Stromal cell of bone marrow (primary cell): ENCODE results near the gene SMIM24.
A peak's percentile ranks its signal among the peaks of the same experiment; 100 is the strongest.
"Not testable (repeated sequence)": the region's sequence is repeated elsewhere in the genome, so short reads cannot be mapped to it uniquely, and the experiment has no call there.

Experiments
- DNase-seq: peaks from one replicate; pipeline ENCODE4 v3.0.0-alpha.2; 2012; ENCODE audit warnings: low read depth

SMIM24 gene

DNA sequence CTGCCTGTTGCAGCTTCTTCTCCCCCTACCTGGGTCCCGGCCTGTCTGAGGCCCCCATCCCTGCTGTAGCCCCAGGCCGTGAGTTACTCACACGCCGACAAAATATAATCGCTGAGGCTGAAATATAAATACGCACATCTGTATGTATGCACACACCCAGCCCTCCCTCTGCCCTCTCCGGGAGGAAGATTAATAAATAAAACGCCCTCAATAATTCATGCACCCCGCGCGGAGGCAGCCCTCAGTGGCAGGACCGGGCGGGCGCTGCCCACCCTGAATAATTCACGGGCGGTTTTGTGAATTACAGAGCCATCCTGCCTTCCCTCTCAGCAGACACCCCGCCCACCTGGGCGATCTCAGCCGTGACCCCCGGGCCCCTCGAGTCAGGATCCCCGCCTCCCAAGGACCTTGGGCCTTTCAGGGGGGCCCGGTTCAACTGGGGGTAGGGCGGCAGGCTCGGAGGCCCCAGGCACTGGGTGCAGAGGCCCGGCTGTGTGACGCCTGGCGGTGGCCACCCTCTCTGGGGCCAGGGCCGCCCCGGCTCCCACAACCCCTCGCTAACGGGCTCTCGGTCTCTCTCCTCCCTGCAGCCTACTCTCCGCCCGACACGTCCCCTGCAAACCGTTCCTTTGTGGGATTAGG, 24.2 kb downstream of the SMIM24 start:
- DNase-seq = no peak

DNA sequence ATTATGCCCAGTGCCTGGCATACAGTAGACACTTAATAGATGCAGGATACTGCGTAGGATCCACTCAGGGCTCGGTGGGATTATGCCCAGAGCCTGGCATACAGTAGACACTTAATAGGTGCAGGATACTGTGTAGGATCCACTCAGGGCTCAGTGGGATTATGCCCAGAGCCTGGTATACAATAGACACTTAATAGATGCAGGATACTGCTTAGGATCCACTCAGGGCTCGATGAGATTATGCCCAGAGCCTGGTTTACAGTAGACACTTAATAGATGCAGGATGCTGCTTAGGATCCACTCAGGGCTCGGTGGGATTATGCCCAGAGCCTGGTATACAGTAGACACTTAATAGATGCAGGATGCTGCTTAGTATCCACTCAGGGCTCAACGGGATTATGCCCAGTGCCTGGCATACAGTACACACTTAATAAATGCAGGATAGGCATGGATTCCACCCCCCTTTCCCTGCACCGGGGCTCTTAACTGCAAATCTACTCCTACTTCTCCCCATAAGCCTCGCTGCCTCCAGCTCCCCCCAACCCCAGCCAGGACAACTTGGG, 24.9 kb downstream of the SMIM24 start:
- DNase-seq = no peak

DNA sequence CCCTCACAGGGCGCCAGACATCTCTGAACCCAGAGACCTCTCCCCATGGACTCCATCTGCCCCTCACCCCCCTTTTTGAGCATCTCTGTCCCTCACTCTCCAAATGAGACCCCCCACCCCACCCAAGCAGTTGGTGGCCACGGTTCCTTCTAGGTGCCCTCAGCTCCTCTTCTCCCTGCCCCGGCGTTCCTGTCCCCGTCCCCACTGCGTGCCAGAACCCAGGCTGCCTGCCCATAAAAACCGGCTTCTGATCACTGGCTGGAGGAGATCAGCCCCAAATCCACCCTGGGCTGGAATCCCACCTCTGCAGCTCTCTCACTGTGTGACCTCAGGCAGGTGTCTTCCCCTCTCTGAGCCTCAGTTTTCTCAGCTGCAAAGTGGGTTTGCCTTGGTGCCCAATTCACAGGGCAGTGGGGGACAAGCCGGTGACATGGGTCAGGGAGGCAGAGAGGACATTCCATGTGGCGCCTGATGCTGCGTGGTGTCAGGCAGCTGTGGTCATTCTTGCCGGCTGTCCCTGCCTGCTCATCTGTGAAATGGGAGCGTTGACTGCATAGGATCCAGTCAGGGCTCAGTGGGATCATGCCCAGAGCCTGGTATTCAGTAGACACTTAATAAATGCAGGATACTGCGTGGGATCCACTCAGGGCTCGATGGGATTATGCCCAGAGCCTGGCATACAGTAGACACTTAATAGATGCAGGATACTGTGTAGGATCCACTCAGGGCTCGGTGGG, 25.5 kb downstream of the SMIM24 start:
- DNase-seq = no peak

DNA sequence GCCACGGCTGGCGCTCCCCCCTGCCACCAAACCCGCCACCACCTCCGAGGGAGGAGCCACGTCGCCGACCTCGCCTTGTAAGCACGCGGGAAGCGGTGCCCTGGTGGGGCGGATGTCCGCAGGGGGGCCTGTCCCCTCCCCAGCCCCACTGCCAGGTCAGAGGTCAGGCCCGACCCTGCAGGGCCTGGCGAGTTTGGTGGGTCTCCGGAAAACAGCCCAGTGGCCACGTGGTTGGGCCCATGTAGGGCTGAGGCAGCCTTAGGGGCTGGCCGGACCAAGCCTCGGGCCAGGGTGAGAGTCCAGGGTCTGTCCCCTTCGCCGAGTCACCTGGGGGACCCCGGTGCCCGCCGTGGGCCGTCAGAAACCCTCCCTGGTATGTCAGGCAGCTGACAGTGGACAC, 26.5 kb downstream of the SMIM24 start:
- DNase-seq = no peak

DNA sequence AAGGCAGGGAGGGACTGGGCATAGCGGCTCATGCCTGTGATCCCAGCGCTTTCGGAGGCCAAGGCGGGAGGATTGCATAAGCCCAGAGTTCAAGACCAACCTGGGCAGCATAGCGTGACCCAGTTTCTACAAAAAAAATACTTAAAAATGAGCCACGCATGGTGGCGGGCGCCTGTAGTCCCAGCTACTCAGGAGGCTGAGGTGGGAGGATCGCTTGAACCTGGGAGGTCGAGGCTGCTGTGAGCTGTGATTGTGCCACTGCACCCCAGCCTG, 27.4 kb downstream of the SMIM24 start:
- not testable (repeated sequence) for DNase-seq

DNA sequence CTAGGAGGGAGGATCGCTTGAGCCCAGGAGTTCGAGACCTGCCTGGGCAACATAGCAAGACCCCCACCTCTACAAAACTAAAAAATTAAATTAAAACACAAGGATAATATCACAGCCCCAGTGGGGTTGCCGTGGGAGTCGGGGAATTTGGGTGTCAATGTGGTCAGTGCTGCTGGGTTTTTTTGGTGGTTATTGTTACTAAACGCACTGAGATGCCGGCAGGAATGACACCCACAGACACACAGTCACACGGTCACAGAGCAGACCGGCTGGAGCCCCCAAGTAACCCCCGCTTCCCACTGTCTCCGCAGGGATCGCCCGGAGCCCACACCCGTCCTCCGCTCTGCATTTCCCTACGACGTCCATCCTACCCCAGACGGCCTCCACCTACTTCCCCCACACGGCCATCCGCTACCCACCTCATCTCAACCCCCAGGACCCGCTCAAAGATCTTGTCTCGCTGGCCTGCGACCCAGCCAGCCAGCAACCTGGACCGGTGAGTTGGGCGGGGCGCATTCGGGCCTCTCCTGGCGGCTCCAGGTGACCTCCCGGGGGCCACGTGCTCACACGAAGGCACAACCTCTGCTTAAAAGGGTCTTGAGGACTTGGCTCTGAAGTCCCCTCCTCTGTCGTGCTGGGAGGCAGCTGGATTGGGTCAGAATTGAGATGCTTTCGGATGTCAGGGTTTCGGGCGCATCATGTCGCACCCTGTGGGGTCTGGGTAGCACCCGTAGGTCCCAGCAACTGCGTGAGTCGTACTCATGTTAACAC, 28.0 kb downstream of the SMIM24 start:
- DNase-seq = no peak

DNA sequence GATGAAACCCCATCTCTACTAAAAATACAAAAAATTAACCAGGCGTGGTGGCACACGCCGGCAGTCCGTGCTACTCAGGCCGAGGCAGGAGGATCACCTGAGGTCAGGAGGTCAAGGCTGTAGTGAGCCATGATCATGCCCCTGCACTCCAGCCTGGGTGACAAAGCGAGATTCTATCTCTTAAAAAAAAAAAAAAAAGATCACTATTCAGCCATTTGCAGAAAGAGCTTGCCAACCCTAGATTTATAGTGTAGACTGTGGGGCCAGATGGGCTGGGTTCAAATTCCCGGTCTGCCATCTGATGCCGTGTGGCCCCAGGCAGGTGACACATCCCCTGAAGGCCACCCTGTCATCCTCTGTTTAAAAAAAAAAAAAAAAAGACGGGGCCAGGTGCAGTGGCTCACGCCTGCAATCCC, 28.9 kb downstream of the SMIM24 start:
- DNase-seq = no peak

DNA sequence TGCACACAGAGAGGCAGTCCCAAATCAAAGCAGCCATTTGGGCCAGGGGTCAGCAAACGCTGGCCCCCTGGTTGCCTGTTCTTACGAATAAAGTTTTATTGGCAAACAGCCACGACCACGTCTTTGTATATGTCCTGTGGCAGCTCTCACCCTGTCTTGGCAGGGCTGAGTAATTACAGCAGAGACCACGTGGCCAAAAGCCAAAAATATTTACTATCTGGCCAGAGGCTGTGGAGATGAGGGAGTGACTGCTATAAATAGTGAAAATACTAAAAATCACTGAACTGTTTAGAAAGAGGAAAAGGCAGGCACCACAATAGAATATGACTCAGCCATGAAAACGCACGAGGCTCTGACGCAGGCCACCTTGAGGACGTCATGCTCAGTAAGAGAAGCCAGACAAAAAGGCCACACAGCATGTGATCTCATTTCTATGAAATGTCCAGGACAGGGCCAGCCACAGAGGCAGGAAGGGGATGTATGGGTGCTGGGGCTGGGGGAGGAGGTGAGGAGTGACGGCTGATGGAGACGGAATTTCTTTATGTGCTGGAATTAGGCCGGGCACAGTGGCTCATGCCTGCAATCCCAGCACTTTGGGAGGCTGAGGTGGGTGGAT, 29.4 kb downstream of the SMIM24 start:
- DNase-seq = peak; percentile 99

DNA sequence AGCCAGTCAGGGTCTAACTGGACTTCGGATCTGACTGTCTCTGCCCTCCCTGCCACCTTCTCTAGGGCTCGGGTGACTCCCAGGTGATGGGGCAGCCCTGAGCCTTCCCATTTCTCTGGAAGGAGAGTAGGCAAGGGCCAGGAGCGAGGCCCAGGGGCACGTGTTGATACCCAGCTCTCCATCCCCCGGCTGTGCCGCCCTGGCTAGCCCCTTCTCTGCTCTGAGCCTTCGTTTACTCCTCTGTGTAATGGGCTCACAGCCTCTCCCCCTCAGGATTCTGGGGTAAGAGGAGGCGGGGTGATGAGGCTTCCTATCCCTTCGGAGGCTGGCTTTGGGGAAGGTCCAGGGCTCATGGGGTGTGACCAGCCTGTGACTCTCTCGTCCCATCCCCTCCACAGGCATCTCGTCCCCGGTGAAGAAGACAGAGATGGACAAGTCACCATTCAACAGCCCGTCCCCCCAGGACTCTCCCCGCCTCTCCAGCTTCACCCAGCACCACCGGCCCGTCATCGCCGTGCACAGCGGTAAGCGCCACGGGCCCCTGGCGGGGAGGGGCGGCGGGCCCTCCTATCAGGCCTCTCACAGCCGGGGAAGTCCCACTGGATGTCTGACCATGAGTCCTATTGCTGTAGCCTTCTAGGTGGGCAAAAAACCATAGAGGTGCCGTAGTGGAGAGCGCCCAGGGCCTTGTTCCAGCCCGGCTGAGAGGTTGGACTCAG, 31.6 kb downstream of the SMIM24 start:
- DNase-seq = no peak

DNA sequence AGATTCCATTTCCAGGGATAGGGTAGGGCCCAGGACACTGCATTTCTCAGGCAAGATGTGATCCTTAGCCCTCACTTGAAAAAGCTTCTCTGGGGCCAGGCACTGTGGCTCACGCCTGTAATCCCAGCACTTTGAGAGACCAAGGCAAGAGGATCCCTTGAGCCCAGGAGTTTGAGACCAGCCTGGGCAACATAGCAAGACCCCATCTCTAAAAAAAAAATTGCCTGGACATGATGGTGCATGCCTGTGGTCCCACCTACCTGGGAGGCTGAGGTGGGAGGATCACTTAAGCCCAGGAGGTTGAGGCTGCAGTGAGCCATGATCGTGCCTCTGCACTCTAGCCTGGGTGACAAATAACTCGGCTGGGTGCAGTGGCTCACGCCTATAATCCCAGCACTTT, 33.7 kb downstream of the SMIM24 start:
- not testable (repeated sequence) for DNase-seq

DNA sequence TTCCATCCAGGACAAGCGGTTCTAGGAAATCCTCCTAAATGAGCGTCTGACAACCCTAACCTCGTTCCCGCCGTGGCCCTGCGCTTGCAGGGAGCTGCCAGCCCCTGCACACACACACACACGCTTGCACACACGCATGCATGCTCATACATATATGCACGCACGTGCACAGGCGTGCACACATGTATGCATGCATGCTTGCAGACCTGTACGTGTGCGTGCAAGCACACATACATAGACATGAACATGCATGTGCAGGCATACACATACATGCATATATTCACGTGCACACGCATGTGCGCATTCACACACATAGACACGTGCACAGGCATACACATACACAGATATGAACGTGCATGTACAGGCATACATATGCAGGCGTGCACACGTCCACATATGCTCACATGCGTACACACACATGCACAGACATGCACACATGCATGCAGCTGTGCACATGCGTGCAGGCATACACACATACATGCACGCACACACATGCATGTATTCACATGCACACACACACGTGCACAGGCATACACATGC, 35.6 kb downstream of the SMIM24 start:
- no peak for DNase-seq

DNA sequence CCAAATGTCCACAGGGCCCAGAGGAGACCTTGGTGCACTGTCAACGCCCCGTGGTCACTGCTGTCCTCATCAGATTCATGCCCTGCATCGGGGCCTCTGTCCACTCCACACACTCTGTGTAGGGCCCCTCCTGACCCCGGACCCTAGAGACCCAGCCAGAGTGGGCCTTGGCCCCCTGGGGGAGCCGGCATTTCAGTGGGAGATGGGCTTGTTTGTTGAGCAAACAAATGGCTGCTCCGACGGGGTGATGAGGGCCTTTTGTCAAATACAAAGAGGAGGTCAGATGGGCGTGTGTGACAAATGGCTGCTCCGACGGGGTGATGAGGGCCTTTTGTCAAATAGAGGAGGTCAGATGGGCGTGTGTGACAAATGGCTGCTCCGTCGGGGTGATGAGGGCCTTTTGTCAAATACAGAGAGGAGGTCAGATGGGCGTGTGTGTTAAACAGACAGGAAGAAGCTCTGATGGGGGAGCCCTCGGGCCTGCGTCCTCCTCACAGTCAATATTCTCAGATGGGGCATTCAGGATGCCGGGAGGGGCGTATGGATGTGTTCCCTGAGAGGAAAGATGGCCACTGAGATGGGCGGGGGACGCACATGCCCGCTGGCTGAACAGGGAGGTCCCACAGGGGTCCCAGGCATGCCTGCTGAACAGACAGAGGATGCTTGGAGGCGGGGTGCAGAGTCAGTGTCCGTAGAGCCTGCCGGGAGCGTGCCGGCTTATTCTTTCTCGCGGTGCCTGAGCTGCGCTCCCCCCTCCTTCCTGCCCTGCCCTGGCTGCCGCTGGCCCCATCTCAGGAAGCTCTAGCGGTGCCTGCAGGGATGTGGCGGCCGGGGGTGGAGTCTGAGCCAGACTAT, 36.3 kb downstream of the SMIM24 start:
- no peak for DNase-seq

DNA sequence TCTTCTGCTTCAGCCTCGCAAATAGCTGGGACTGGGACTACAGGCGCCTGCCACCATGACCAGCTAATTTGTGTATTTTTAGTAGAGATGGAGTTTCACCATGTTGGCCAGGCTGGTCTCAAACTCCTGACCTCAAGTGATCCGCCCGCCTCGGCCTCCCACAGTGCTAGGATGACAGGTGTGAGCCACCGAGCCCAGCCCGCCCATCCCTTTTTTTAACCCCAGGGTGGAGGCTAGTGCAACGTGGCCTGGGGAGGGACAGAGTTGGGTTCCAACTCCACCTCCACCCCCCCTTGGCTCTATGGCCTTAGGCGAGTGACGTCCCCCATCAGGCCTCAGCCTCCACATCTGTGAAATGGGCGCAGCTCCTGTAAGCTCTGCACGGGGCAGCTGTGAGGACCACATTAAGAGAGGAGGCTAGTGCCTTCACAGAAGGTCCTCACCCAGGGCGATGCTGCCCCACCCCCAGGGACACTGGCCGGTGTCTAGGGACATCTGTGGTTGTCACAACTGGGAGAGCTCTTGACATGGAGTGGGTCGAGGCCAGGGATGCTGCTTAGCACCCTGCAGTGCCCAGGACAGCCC, 37.7 kb downstream of the SMIM24 start:
- DNase-seq = no peak

DNA sequence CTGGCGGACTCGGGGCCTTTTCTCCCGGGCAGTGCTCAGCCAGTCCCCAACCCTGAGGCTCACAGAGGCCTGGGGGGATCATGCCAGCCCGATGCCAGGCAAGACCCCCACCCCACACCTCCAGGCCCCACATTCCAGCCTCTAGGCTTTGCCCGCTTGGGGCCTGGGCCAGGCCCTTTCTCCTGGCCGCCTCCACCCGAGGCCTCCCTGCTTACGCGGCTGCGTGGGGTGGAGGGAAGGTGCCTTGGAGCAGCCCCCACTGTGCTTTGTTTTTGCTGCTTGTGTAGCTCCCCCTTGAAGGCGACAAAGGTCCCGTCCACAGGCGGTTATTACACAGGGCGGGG, 38.4 kb downstream of the SMIM24 start:
- DNase-seq = no peak

DNA sequence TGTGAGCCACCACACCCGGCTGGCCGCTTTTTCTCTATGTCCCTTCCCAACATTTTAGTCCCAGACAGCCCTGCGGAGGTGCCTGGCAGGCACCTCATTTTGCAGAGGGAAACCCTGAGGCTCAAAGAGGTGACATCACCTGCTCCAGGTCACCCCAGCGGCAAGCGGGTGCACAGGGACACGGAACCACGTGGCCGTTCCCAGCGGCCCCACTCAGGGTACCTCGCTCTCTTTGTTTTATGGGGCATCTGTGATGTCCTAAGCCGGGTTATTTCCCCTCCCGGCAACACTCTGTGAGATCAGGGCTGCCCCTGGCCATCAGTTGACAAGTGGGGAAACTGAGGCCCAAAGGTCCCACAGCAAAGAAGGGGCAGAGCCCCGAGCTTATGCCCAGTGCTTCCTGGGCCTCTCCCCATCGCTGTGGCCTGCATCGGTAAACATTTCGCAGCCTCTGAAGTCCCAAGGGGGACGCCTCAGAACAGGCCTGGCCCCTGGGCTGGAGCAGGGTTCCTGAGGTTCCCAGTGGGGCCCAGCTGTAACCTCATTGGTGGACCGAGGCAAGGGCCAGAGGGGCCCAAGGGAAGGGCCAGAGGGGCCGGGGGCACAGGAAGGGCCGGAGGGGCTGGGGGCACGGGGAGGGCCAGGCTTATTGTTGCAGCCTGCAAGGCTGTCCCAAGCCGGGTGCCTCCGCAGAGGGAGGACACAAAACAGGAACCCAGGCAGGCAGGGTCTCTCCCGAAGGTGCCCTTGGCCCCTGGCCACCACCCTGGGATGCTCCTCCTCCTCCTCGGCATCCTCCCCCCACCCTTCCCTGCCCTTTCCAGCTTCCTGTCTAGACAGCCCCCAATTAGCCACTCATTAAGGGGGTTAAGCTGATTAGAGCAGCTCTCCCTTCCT, 39.0 kb downstream of the SMIM24 start:
- no peak for DNase-seq

DNA sequence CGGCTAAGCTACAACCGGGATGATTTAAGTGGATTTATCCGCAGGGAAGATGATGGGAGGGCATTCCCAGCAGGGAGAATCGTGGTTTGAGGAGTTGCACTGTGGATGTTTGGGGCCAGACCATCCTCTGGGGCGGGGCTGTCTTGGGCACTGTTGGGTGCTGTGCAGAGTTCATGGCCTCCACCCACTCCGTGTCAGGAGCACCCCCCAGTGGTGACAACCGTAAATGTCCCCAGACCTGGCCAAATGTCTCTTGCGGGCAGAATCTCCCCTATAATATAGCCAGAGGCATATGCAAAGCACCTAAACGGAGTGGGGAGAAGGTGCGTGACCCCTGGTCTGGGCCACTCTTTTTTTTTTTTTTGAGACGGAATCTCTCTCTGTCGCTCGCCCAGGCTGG, 40.2 kb downstream of the SMIM24 start:
- DNase-seq = no peak

DNA sequence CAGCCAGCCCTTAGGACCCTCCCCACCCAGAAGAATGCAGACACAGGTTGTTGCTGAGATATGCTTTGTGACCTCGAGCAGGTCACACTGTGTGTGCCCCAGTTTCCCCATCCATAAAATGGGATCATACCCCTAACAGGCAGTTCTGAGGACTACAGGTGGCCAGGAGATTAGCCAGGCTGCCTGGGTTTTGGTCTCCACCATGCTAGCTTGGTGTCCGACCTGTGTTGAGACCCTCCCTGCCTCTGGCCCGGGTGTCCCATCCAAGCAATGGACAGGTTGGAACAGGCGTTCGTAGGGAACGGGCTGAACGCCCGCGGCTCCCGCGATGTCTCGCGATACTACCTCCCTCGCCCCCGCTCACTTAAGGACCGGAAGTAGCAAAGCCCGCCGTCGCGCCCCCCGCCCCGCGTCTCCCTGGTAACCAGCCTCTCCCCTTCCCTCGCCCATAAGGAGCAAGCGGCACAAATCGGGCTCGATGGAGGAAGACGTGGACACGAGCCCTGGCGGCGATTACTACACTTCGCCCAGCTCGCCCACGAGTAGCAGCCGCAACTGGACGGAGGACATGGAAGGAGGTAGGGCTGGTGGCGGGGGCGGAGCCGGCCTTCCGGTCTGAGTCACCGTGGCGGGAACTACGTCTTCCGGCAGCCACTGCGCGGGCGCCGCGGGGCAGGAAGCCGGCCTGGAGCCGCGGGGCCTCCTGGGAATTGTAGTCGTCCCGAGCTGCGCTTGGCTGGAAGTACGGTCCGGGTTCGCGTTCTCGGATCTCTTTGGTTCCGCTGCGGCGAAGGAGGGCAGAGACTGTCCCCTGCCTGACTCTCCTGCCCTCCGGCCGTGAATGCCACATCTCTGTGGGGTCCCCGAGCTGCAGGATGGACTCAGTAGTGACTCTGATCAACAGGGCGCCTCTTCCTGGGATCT, 45.4 kb downstream of the SMIM24 start:
- peak; percentile 91 for DNase-seq

DNA sequence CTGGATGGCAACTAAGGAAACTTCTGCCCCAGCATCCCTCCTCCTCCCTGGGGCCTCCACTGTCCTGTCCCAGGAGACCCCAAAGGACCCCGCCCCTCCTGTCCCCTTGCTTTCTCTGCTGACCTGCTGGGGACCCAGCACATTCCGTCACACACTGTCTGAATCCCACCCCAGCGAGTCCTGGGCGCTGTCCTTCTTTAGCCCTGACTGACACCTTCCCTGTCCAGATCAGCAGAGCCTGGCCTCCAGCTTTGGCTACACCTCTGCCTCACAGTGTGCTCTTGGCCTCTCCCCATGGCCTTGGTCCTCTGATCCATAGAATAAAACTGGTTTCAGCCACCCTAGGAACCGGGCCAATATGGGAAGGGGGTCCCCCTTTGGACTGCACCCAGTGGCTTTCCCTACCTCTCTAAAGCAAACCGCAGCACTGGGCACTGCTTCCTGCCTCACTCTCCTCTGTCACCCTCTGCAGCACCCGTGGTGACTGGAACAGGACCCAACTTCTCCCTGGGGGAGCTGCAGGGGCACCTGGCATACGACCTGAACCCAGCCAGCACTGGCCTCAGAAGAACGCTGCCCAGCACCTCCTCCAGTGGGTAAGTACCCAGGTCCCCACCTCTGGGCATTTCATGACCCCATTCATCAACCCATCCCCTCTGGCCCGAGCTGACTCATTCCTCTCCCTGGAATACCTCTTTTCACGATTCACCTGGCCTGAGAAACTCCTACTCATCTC, 46.4 kb downstream of the SMIM24 start:
- DNase-seq = no peak
